ENCODE measurements around the gene AFF2. TPM values are rescaled to one million over a fixed set of nuclear protein-coding genes. Genes with fewer than 3 reads are reported as not detected.

AFF2 gene
- total RNA-seq, 1 donor from 2014 or later = 3.4 TPM

GRCh38 chrX:148815218-148815961, 315.0 kb downstream of the AFF2 start:
- Mint-ChIP-seq H3K36me3 (ENCODE audit: low read depth) (no peaks in the 10 kb centered on the region), H3K27me3 (no peaks in the 10 kb centered on the region), H3K4me1 (no peaks in the 10 kb centered on the region), H3K9me3 (no peaks in the 10 kb centered on the region), H3K4me3 (no peak overlapping the region), H3K27ac (no peak overlapping the region)
- TF ChIP-seq, protein P1, sequence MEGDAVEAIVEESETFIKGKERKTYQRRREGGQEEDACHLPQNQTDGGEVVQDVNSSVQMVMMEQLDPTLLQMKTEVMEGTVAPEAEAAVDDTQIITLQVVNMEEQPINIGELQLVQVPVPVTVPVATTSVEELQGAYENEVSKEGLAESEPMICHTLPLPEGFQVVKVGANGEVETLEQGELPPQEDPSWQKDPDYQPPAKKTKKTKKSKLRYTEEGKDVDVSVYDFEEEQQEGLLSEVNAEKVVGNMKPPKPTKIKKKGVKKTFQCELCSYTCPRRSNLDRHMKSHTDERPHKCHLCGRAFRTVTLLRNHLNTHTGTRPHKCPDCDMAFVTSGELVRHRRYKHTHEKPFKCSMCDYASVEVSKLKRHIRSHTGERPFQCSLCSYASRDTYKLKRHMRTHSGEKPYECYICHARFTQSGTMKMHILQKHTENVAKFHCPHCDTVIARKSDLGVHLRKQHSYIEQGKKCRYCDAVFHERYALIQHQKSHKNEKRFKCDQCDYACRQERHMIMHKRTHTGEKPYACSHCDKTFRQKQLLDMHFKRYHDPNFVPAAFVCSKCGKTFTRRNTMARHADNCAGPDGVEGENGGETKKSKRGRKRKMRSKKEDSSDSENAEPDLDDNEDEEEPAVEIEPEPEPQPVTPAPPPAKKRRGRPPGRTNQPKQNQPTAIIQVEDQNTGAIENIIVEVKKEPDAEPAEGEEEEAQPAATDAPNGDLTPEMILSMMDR (IDR thresholded peaks at IDR 0.05) = no peak
- ATAC-seq (ENCODE audit: low read depth) = no peak
- DNase-seq = no peak
- intact Hi-C loops (cut with micrococcal nuclease) = no loop called here
- CTCF ChIA-PET = no interaction called here
- POLR2A ChIA-PET = no interaction called here

DNA sequence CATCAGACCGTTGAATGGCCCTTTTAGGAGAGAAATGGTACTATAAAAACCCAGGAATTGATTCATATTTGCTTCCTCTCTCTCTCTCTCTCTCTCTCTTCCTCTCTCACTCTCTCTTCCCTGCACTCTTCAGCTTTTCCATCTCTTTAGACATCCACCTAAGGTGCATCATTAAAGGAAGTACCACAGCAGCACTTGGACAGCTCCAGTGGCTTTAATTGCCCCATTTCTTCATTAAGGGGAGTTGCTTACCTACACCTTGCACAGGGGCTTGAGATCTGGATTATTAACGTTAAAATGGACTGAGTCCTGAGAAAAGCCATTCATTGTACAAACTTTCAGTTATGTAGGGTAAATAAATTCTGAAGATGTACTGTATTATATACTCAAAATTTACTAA, 323.6 kb downstream of the AFF2 start:
- Mint-ChIP-seq H3K27me3 (no peaks in the 10 kb centered on the region), H3K9me3 (no peaks in the 10 kb centered on the region), H3K27ac (no peak overlapping the region), H3K4me3 (no peak overlapping the region), H3K36me3 (ENCODE audit: low read depth) (no peaks in the 10 kb centered on the region), H3K4me1 (no peaks in the 10 kb centered on the region)
- intact Hi-C loops (cut with micrococcal nuclease) = no loop called here
- TF ChIP-seq, protein P1 (IDR thresholded peaks at IDR 0.05) = no peak
- ChIA-PET CTCF (no interaction called here), POLR2A (no interaction called here)
- no peak for DNase-seq
- no peak for ATAC-seq (ENCODE audit: low read depth)

DNA sequence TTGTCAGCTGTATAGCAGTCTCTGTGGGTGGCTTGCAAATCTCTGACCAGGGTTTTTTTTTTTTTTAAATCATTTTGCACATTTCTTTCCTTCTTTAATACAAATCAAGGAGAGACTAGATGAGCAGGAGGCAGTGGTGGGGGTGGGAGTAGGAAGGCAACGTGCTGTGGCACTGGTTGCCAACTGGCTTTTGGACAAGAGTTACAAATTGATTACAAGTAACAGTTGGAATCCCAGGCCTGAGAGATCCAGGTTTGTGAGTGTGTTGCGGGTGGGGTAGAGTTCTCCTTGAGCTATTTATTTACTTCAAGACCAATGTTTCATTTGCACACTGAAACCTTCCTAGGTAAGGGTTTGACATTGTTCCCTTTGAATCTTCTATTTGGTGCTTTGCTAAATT, 325.3 kb downstream of the AFF2 start:
- Mint-ChIP-seq H3K9me3 (peaks cover 4% of the 10 kb centered on the region), H3K4me3 (no peak overlapping the region), H3K4me1 (no peaks in the 10 kb centered on the region), H3K27ac (no peak overlapping the region), H3K36me3 (ENCODE audit: low read depth) (no peaks in the 10 kb centered on the region), H3K27me3 (no peaks in the 10 kb centered on the region)
- no peak for ATAC-seq (ENCODE audit: low read depth)
- no peak for DNase-seq
- CTCF ChIA-PET = interaction anchor here (0.6 kb wide), 1 partner anchor 326 kb away, joined by 3 read pairs; no protein-coding TSS in a partner anchor
- intact Hi-C loops (cut with micrococcal nuclease) = no loop called here
- POLR2A ChIA-PET = no interaction called here
- TF ChIP-seq, protein P1 (IDR thresholded peaks at IDR 0.05) = no peak

- Mint-ChIP-seq H3K9me3 (no peaks in the 10 kb centered on the region), H3K4me3 (no peak overlapping the region), H3K27ac (no peak overlapping the region), H3K27me3 (no peaks in the 10 kb centered on the region), H3K4me1 (no peaks in the 10 kb centered on the region), H3K36me3 (ENCODE audit: low read depth) (no peaks in the 10 kb centered on the region)
- CTCF ChIA-PET = no interaction called here
- POLR2A ChIA-PET = no interaction called here
- TF ChIP-seq, protein P1 (IDR thresholded peaks at IDR 0.05) = no peak
- intact Hi-C loops (cut with micrococcal nuclease) = no loop called here
- DNase-seq (no peak), ATAC-seq (ENCODE audit: low read depth) (no peak)
These were observed 336.3 kb downstream of the AFF2 start for GRCh38 chrX:148836741-148837140.

DNA sequence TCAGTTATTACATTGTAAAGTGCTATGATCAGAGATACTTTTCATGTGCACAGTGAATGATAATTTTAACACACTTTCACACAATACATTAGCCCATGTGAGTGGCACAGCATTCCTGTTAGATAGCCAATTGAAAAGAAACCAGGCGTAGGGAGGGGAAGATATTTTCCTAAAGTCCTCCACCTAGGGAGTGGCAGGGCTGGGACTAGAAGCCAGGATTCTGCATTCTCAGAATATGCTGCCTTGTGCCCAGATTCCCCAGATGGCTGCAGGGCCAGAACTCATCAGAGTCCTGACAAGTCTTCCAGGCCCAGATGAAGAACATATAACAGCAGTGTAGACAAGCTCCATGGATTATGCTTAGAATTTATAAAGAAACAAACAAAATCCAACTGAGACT, 350.2 kb downstream of the AFF2 start:
- Mint-ChIP-seq H3K9me3 (no peaks in the 10 kb centered on the region), H3K4me3 (no peak overlapping the region), H3K4me1 (no peaks in the 10 kb centered on the region), H3K27me3 (no peaks in the 10 kb centered on the region), H3K36me3 (ENCODE audit: low read depth) (no peaks in the 10 kb centered on the region), H3K27ac (no peak overlapping the region)
- CTCF ChIA-PET = no interaction called here
- POLR2A ChIA-PET = no interaction called here
- no peak for ATAC-seq (ENCODE audit: low read depth)
- intact Hi-C loops (cut with micrococcal nuclease) = no loop called here
- TF ChIP-seq, protein P1 (IDR thresholded peaks at IDR 0.05) = no peak
- DNase-seq = no peak
